K562 (cell line): Measurements from ENCODE around the gene COPS6.

Source experiments
- CAMTA2 ChIP-seq: fragments of 250-450 bp; sonication (Bioruptor Pico); conservative IDR thresholded peaks from 2 replicates; pipeline ENCODE4 v1.5.1; 2022
- ETV6 ChIP-seq, 3 experiments: fragments of 150-350 bp in 1 of 3; sonication (generic) in 1 of 3; formaldehyde crosslinking in 1 of 3; IDR thresholded peaks; 2 replicates each; pipeline versions ENCODE4 v1.6.1 to v1.8.0; 2014 to 2022; ENCODE audit warnings: borderline replicate concordance in 2 of 3, low read depth in 2 of 3, antibody characterized with exemption in 1 of 3, low read length in 1 of 3, mild to moderate bottlenecking in 1 of 3, missing genetic modification reagents in 1 of 3
- NFYB ChIP-seq: IDR thresholded peaks from 2 replicates; pipeline ENCODE4 v1.6.1; 2011; ENCODE audit warnings: mild to moderate bottlenecking, moderate library complexity; ENCODE audit not compliant: insufficient read length; ENCODE audit errors: extremely low read depth
- POLR2A ChIP-seq: fragments of 450-650 bp; conservative IDR thresholded peaks from 2 replicates; pipeline ENCODE4 v1.6.1; 2016
- POLR2AphosphoS5 ChIP-seq: IDR thresholded peaks from 2 replicates; pipeline ENCODE4 v1.6.1; 2011; ENCODE audit warnings: mild to moderate bottlenecking, low read depth, low read length, moderate library complexity; ENCODE audit not compliant: control insufficient read depth, insufficient read depth
- RBM22 ChIP-seq: fragments of 200-400 bp; formaldehyde crosslinking; IDR thresholded peaks from 2 replicates; pipeline ENCODE4 v1.6.1; 2018; ENCODE audit warnings: low read length, low read depth; ENCODE audit not compliant: poor library complexity, severe bottlenecking
- SIN3A ChIP-seq, 2 experiments: fragments of 150-350 bp in 1 of 2; IDR thresholded peaks; 2 replicates each; pipeline ENCODE4 v1.6.1; 2011 to 2016; ENCODE audit warnings: borderline replicate concordance in 2 of 2, low read depth in 2 of 2, low read length in 2 of 2, mild to moderate bottlenecking in 2 of 2, moderate library complexity in 2 of 2; ENCODE audit not compliant: control insufficient read depth in 1 of 2
- ZFP30 ChIP-seq: fragments of 250-450 bp; sonication (Bioruptor Pico); IDR thresholded peaks from 2 replicates; pipeline ENCODE4 v1.8.0; 2022; ENCODE audit warnings: moderate library complexity, mild to moderate bottlenecking, inconsistent platforms, borderline replicate concordance
- TF ChIP-seq, protein P1 (sequence below), 3 experiments: IDR thresholded peaks in 2 of 3; conservative IDR thresholded peaks in 1 of 3; 2 replicates each; pipeline ENCODE4 v1.5.1; 2011 to 2012; ENCODE audit warnings: low read length in 3 of 3, mild to moderate bottlenecking in 3 of 3, control low read depth in 2 of 3, improper control_type of control experiment in 1 of 3, inconsistent platforms in 1 of 3, low read depth in 1 of 3, mixed read lengths in 1 of 3, moderate library complexity in 1 of 3; ENCODE audit not compliant: insufficient read depth in 2 of 3
- TF ChIP-seq, protein P2 (sequence below), 2 experiments: IDR thresholded peaks in 1 of 2; conservative IDR thresholded peaks in 1 of 2; 2 replicates each; pipeline ENCODE4 v1.6.1; 2016; ENCODE audit warnings: low read depth in 2 of 2, mild to moderate bottlenecking in 1 of 2, missing compliant biosample characterization in 1 of 2, missing genetic modification characterization in 1 of 2, moderate library complexity in 1 of 2
- TF ChIP-seq, protein P3 (sequence below): sonication (generic); formaldehyde crosslinking; IDR thresholded peaks from 2 replicates; pipeline ENCODE4 v1.9.0; 2022; ENCODE audit warnings: mild to moderate bottlenecking, missing genetic modification reagents

DNA sequence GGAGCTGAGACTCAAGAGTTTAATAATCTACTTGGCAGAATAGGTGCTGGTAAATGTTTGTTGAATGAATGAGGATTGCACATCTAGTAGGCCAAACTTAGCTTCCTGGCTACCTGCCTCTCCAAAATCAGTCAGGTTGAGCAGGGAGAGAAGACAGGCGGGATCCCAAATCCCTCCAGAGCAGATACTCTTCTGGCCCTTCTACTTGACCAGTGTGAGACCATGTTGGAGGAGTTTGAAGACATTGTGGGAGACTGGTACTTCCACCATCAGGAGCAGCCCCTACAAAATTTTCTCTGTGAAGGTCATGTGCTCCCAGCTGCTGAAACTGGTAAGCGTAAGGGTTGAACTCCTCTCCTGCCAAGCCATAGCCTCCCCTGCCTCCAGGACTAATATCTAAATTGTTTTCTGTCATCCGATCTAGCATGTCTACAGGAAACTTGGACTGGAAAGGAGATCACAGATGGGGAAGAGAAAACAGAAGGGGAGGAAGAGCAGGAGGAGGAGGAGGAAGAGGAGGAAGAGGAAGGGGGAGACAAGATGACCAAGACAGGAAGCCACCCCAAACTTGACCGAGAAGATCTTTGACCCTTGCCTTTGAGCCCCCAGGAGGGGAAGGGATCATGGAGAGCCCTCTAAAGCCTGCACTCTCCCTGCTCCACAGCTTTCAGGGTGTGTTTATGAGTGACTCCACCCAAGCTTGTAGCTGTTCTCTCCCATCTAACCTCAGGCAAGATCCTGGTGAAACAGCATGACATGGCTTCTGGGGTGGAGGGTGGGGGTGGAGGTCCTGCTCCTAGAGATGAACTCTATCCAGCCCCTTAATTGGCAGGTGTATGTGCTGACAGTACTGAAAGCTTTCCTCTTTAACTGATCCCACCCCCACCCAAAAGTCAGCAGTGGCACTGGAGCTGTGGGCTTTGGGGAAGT, 35.8 kb downstream of the COPS6 start:
- TF ChIP-seq, protein P1, sequence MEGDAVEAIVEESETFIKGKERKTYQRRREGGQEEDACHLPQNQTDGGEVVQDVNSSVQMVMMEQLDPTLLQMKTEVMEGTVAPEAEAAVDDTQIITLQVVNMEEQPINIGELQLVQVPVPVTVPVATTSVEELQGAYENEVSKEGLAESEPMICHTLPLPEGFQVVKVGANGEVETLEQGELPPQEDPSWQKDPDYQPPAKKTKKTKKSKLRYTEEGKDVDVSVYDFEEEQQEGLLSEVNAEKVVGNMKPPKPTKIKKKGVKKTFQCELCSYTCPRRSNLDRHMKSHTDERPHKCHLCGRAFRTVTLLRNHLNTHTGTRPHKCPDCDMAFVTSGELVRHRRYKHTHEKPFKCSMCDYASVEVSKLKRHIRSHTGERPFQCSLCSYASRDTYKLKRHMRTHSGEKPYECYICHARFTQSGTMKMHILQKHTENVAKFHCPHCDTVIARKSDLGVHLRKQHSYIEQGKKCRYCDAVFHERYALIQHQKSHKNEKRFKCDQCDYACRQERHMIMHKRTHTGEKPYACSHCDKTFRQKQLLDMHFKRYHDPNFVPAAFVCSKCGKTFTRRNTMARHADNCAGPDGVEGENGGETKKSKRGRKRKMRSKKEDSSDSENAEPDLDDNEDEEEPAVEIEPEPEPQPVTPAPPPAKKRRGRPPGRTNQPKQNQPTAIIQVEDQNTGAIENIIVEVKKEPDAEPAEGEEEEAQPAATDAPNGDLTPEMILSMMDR (IDR thresholded peaks at IDR 0.05 in 2 of 3, conservative IDR thresholded peaks at IDR 0.05 in 1 of 3; ENCODE audit: insufficient read depth in 2 of 3, low read depth in 1 of 3, low read length in 3 of 3), result no peak
- TF ChIP-seq POLR2AphosphoS5, result peak; percentile 8; the same call in 1 of the 2 replicates
- TF ChIP-seq NFYB, result no peak
- no peak for TF ChIP-seq ETV6 (IDR thresholded peaks at IDR 0.05; ENCODE audit: borderline replicate concordance in 1 of 2, low read depth in 2 of 2, low read length in 1 of 2)
- TF ChIP-seq ETV6 (CRISPR knock-in tag; IDR thresholded peaks at IDR 0.05; ENCODE audit: borderline replicate concordance), result no peak
- TF ChIP-seq, protein P2, sequence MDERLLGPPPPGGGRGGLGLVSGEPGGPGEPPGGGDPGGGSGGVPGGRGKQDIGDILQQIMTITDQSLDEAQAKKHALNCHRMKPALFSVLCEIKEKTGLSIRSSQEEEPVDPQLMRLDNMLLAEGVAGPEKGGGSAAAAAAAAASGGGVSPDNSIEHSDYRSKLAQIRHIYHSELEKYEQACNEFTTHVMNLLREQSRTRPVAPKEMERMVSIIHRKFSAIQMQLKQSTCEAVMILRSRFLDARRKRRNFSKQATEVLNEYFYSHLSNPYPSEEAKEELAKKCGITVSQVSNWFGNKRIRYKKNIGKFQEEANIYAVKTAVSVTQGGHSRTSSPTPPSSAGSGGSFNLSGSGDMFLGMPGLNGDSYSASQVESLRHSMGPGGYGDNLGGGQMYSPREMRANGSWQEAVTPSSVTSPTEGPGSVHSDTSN (CRISPR knock-in tag; IDR thresholded peaks at IDR 0.05; ENCODE audit: low read depth), result no peak
- TF ChIP-seq, protein P2 (tag; conservative IDR thresholded peaks at IDR 0.05; ENCODE audit: low read depth), result no peak
- TF ChIP-seq RBM22, result no peak
- TF ChIP-seq CAMTA2, result no peak
- TF ChIP-seq, protein P3, sequence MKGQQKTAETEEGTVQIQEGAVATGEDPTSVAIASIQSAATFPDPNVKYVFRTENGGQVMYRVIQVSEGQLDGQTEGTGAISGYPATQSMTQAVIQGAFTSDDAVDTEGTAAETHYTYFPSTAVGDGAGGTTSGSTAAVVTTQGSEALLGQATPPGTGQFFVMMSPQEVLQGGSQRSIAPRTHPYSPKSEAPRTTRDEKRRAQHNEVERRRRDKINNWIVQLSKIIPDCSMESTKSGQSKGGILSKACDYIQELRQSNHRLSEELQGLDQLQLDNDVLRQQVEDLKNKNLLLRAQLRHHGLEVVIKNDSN (CRISPR knock-in tag), result no peak
- TF ChIP-seq ZFP30 (CRISPR knock-in tag), result no peak
- TF ChIP-seq POLR2A, result no peak; the same call in 1 of the 2 replicates
- TF ChIP-seq SIN3A (IDR thresholded peaks at IDR 0.05; ENCODE audit: borderline replicate concordance in 2 of 2, control insufficient read depth in 1 of 2, low read depth in 2 of 2, low read length in 2 of 2), result no peak
